GM12865 (cell line): ENCODE measurements around the gene BAG5.

Source experiments
- DNase-seq: peaks from one replicate; pipeline ENCODE4 v3.0.0; 2010; ENCODE audit warnings: low read depth
- H3K4me3 ChIP-seq: 2 replicates; pipeline ENCODE4 v1.5.1; 2011; ENCODE audit warnings: mild to moderate bottlenecking, low read depth, low read length, control low read depth
- TF ChIP-seq, protein P1 (sequence below): IDR thresholded peaks from 2 replicates; pipeline ENCODE4 v1.5.1; 2011; ENCODE audit warnings: low read length, control low read depth, low read depth, inconsistent platforms; ENCODE audit not compliant: insufficient read depth; ENCODE audit errors: missing control alignments

Gene BAG5

DNA sequence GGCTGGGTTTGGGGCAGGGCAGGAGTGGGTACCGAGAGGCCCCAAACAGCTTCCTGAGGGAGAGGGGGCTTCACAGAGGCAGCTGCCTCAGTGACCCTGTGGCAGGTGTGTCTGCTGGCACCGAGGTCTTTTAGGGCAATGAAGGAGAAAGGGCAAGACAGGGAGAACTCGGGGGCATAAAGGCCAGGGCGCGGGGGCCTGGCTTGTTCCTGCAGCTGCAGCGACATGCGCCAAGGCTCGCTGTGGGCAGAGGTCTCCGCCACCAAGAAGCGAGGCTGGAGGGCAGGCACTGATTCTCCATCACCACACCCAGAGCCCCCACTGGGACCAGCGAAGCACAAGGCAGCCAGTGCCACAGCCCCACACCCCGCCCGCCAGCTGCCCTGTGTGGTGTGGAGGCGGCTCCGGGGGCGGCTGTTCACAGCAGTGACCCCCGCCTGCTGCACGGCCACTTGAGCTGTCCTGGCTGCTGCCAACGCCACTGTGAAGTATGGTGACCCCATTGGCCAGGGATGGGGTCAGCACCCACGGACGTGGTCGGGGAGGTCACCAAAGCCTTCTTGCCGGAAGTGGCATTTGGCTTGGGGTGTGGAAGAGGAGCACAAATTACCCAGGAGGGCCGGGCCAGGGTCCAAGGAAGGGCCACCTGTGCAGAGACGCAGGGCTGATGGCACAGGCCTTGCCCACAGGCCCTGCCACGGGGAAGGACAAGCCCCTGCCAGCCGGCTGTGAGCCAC lies 16.4 kb downstream of the BAG5 start:
- no peak overlapping the region for H3K4me3 ChIP-seq
- TF ChIP-seq, protein P1, sequence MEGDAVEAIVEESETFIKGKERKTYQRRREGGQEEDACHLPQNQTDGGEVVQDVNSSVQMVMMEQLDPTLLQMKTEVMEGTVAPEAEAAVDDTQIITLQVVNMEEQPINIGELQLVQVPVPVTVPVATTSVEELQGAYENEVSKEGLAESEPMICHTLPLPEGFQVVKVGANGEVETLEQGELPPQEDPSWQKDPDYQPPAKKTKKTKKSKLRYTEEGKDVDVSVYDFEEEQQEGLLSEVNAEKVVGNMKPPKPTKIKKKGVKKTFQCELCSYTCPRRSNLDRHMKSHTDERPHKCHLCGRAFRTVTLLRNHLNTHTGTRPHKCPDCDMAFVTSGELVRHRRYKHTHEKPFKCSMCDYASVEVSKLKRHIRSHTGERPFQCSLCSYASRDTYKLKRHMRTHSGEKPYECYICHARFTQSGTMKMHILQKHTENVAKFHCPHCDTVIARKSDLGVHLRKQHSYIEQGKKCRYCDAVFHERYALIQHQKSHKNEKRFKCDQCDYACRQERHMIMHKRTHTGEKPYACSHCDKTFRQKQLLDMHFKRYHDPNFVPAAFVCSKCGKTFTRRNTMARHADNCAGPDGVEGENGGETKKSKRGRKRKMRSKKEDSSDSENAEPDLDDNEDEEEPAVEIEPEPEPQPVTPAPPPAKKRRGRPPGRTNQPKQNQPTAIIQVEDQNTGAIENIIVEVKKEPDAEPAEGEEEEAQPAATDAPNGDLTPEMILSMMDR = no peak
- DNase-seq = no peak

DNA sequence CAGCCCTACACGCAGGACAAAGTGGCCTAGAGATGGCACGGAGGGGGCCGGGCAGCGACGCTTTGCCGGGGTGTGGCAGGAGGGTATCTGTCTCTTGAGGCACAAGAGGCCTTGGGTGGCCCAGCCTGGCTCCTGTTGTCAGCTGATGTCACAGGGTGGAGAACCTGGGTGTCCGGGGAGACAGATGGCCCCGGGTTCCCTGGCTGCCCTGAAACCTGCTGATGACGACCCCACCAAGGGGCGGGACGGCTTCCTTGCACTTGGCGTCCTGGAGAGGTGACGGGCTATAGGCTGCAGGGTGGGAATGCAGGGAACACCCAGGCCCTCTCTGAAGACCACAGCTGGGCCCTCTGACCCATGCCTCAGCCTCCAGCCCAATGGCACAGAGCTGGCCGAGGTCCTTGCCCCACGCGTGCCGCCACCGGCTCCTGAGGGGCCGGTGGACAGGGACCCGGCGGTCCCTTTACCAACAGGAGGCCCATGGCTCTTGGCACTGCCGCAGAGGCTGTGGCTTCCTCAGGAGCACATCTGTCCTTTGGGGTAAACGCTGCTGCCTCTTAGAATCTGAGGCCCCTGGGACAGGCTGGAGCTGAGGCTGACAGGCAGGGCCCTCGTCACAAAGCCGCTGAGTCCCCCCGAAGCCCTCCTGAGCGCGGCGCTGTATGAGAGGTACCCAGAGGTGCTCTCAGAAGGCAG lies 17.1 kb downstream of the BAG5 start:
- TF ChIP-seq, protein P1 = no peak
- H3K4me3 ChIP-seq = no peak overlapping the region
- DNase-seq = no peak

DNA sequence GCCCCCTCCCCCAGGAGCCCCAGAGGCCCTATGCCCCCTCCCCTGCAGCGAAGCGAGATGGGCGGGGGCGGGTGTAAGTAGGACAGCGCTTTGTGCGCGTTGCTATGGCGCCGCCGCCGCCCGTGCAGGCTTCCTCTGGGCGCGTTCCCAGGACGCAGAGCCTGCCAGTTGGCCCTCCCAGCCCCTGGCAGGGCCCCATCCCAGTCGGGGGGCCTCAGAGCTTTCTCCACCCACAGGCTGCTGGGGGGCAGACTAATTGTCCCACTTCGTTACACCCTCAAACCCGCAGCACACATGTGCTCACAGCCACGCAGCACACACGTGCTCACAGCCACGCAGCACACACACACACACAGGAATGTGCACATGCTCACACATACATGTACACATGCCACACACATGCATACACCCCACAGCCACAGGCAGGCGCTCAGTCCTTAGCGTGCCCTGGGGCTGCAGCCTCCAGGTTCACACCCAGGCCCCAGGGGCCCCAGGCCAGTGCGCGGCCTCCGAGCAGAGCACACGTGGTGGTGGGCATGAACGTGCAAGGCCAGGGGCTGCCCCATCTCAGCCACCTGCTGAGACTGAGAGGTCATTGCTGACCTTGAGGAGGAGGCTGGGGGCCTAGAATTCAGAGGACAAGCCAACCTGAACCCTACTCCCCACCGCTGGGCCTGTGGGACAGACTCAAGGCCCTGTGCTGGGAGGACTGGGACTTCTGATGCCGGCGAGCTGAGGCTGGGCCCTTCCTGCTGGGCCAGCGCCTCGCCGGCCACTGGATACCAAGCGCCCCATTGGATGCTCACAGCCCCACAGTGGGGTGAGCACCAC lies 17.9 kb downstream of the BAG5 start:
- TF ChIP-seq, protein P1 = no peak
- no peak for DNase-seq

DNA sequence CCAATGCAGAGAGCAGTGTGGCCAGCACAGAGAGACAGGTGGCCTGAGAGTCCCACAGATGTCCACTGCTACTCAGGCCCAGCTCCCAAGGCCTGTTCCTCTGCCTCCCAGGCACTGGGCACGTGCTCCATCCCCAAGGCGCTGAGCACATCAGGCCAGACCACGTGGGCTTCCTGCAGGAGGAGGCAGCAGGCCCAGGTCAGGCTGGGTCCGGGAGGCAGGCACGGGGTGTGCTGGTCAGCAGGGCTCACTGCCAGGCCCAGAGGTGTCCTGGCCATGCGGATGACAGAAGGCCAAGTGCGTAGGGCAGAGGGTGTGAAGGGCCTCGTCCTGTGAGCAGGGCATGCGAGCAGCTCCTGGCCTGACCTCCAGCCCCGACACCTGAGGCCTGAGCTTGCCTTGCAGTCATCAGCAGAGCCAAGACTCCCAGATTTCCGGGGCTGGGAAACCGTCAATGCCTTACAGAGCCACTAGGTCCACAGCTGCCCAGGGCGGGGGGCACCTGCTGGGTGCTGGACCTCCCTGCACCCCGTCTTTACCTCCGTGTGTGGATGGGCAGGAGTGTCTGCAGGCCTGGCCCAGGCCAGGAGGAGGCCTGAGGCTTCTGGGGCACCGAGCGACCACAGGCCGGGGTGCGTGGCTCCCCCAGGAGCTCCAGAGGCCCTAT lies 18.6 kb downstream of the BAG5 start:
- TF ChIP-seq, protein P1 = no peak
- DNase-seq = no peak
- H3K4me3 ChIP-seq = no peak overlapping the region

More for the DNA sequence above, 17.9 kb downstream of the BAG5 start:
- no peak overlapping the region for H3K4me3 ChIP-seq

DNA sequence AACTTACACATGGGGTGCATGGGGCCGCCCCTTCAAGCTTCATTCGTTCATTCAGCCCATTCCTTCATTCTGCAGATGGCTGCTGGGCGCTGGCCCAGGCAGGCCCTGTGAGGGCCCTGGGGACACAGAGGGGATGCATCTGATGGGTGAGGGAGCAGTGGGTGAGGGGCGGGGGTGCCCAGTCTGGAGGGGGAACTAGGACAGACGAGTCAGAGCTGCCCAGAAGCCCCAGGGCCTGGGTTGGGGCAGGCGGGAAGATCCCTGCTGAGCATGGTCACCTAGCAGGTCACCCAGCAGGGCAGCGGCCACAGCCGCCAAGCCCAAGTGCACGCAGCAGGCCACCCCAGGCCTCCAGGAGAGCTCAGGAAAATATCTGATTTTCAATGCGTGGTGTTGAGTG lies 19.3 kb downstream of the BAG5 start:
- TF ChIP-seq, protein P1 = no peak
- no peak overlapping the region for H3K4me3 ChIP-seq
- no peak for DNase-seq

DNA sequence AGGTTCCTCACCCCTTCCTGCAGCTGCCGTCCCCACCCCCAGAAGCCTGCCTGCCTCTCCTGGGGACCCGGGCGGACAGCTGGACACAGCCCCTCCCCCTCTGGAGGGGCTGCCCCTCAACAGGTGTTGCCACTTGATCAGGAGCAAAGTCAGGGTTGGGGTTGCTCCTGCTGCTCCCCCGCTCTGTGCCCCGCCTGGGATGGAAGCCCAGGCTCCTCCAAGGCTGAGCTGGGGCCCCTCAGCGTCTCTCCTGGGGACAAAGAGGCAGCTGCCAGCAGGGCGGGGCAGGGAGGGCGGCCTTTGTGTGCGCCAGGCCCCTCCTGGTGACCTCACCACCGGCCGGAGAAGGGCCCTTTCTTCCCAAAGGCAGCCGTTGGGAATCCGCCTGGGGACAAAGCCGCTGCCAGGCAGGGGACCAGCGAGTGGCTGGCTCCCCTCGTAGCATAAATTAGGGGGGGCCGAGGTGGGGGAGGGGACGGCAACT lies 19.8 kb downstream of the BAG5 start:
- no peak overlapping the region for H3K4me3 ChIP-seq
- TF ChIP-seq, protein P1 = no peak
- DNase-seq = no peak
